Erythroblast (primary cell): ENCODE data around the gene BSND.

ENCODE experiments used
- GATA1 ChIP-seq: IDR thresholded peaks from 2 replicates; pipeline ENCODE4 v1.6.1; 2011; ENCODE audit warnings: low read depth, mild to moderate bottlenecking, control low read depth, low read length, moderate library complexity
- POLR2A ChIP-seq: IDR thresholded peaks from 2 replicates; pipeline ENCODE4 v1.6.1; 2011; ENCODE audit warnings: mild to moderate bottlenecking, low read length

DNA sequence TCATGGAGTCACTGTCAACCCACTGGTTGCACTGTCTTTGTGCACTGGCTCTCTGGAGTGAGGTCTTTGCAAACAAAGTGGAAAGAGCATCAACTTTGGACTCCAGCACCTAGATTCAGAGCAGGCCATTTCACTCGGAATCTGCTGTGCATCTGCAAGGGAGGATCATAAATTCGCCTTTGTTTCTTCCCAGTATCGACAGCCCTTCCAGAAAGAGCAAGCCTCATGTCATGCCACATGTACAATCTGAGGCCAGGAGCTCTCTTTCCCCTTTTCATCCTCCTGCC lies 39.8 kb downstream of the BSND start:
- no peak for TF ChIP-seq POLR2A
- TF ChIP-seq GATA1: no peak
